Colonic mucosa (tissue), 4 donors: ENCODE data around the gene NAA10. TPM values are rescaled to one million over a fixed set of nuclear protein-coding genes. Genes with fewer than 3 reads are reported as not detected.

Experiments
- DNase-seq: peaks from one replicate; pipeline ENCODE4 v3.0.0-alpha.2; 2020
- H3K27ac ChIP-seq: fragments of 200-600 bp; one replicate; pipeline ENCODE4 v1.8.0; 2021
- H3K27me3 ChIP-seq: fragments of 200-600 bp; one replicate; pipeline ENCODE4 v1.8.0; 2021
- H3K36me3 ChIP-seq: fragments of 200-600 bp; one replicate; pipeline ENCODE4 v1.8.0; 2021
- H3K4me1 ChIP-seq: fragments of 200-600 bp; one replicate; pipeline ENCODE4 v1.8.0; 2021; ENCODE audit warnings: mild to moderate bottlenecking
- H3K4me3 ChIP-seq: fragments of 200-600 bp; one replicate; pipeline ENCODE4 v1.8.0; 2021
- H3K9ac ChIP-seq, 2 donors: one replicate each; pipeline ENCODE4 v1.7.0; 2013; ENCODE audit warnings: control low read depth in 2 of 2, low read depth in 2 of 2, low read length in 2 of 2
- H3K9me3 ChIP-seq: fragments of 200-600 bp; one replicate; pipeline ENCODE4 v1.8.0; 2021
- CTCF ChIP-seq: fragments of 200-600 bp; IDR thresholded peaks from one replicate; pipeline ENCODE4 v1.8.0; 2022; ENCODE audit warnings: antibody characterized with exemption, mild to moderate bottlenecking
- intact Hi-C: fragments of 100-400 bp; cut with DNase I; formaldehyde crosslinking; loops from one replicate; pipeline ENCODE4 v1.14.1; 2022
- total RNA-seq, 2 donors: library from RNA; stranded (reverse); fragmentation: NEBNext Ultra II Directional in 1 of 2; extraction: Animal tissue kit (Norgen Biotek cat#: 25700) in 1 of 2; gene quantifications; one replicate each; pipeline ENCODE4 v1.2.1, GENCODE V29; 2021
- donor health status: healthy.
- donor health status: DM: no; HTN: no; CAD: no.
- donor health status: DM: no; HTN: no; CAD: no.

NAA10 gene
- total RNA-seq, 2 donors from 2014 or later, result 55.9 to 115 TPM

- Histone ChIP-seq H3K9me3 (no peaks in the 10 kb centered on the region), H3K27me3 (no peaks in the 10 kb centered on the region), H3K4me3 (no peak overlapping the region), H3K9ac (no peak overlapping the region), H3K4me1 (no peaks in the 10 kb centered on the region), H3K36me3 (no peaks in the 10 kb centered on the region), H3K27ac (no peak overlapping the region)
- intact Hi-C loops, result no loop called here
- no peak for TF ChIP-seq CTCF
- no peak for DNase-seq
Measured at GRCh38 chrX:153939573-153939972, 4.7 kb upstream of the NAA10 start.

DNA sequence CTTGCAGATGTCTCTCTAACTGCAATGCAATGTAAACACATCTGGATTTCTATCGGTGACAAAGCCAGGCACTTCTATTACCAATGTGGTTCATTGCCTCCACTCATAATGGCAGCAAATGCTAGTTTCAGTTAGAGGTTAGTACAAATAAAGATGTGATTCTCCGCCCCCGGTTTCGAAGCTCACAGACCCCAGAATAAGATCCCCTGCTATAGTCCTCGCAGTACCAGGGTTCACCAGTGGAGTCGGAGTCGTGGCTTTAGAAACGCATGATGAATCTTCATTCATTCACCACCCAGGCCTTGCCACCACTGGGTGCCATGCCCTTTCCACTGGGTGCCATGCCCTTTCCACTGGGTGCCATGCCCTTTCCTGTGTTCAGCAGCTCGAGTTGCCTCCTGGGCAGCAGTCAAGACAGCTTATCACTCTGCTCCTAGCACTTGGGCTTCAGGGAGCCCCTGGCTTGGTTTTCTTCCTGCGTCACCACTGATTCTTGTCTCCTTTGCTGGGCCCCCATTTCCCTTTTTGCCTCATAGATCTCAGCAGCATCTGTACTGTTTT lies 3.5 kb upstream of the NAA10 start:
- no peak for TF ChIP-seq CTCF
- H3K9ac ChIP-seq, result no peak overlapping the region
- no peak overlapping the region for H3K27ac ChIP-seq
- intact Hi-C loops, result no loop called here
- H3K27me3 ChIP-seq, result no peaks in the 10 kb centered on the region
- no peak overlapping the region for H3K4me3 ChIP-seq
- H3K9me3 ChIP-seq, result no peaks in the 10 kb centered on the region
- H3K4me1 ChIP-seq, result no peaks in the 10 kb centered on the region
- DNase-seq, result no peak
- no peaks in the 10 kb centered on the region for H3K36me3 ChIP-seq

GRCh38 chrX:153937056-153937455 lies 2.2 kb upstream of the NAA10 start:
- Histone ChIP-seq H3K27me3 (no peaks in the 10 kb centered on the region), H3K4me1 (no peaks in the 10 kb centered on the region), H3K36me3 (no peaks in the 10 kb centered on the region), H3K4me3 (no peak overlapping the region), H3K27ac (no peak overlapping the region), H3K9me3 (no peaks in the 10 kb centered on the region), H3K9ac (no peak overlapping the region)
- no peak for DNase-seq
- no peak for TF ChIP-seq CTCF
- intact Hi-C loops, result no loop called here

DNA sequence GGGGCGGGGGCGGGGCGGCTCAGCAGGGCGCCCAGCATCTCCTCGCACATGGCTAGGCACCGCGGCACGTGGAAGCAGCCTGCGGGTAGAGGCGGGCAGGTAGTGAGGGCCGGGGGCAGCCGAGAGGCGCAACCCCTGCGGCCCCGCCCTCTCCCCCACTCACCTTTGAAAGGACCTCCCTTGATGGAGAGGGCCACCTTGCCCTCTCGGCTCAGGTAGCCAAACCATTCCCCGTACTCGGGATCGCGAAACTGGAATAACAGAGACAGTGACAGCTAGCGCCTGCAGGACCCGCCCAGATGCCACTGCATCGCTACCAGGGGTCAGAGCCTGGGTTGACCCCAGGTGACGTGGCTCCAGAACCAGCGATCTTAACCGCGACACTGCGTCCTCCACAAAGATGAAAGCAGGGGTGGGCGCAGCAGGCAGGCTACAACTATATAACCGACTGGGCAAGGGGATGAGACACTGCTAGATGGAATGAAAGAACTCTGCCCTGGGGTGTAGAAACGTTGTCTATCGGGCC lies 552 bp upstream of the NAA10 start:
- Histone ChIP-seq H3K27ac (no peak overlapping the region), H3K4me1 (no peaks in the 10 kb centered on the region), H3K36me3 (no peaks in the 10 kb centered on the region), H3K27me3 (no peaks in the 10 kb centered on the region), H3K9ac (peak overlapping the region; percentile 12 to 35), H3K4me3 (peak overlapping the region; percentile 77), H3K9me3 (no peaks in the 10 kb centered on the region)
- no peak for TF ChIP-seq CTCF
- DNase-seq, result no peak
- intact Hi-C loops, result no loop called here

- no peak for DNase-seq
- no peak overlapping the region for H3K27ac ChIP-seq
Measured at GRCh38 chrX:153934148-153934761, 582 bp downstream of the NAA10 start.

More at GRCh38 chrX:153934148-153934761, 582 bp downstream of the NAA10 start:
- Histone ChIP-seq H3K27me3 (no peaks in the 10 kb centered on the region), H3K9ac (peak overlapping the region; percentile 72 to 80), H3K4me1 (no peaks in the 10 kb centered on the region), H3K36me3 (no peaks in the 10 kb centered on the region), H3K9me3 (no peaks in the 10 kb centered on the region), H3K4me3 (peak overlapping the region; percentile 77)
- TF ChIP-seq CTCF, result no peak
- intact Hi-C loops, result no loop called here
